Nephron progenitor cell (in vitro differentiated cells): ENCODE results near the gene MORC1.
"Not testable (repeated sequence)": the region's sequence is repeated elsewhere in the genome, so short reads cannot be mapped to it uniquely, and the experiment has no call there.

Experiments used
- DNase-seq: peaks from one replicate; pipeline ENCODE4 v3.0.0; 2021
- H3K27ac Mint-ChIP-seq: 2 replicates; pipeline ENCODE4 v1.8.0; 2021; ENCODE audit warnings: mild to moderate bottlenecking, moderate library complexity, mixed read lengths
- H3K27me3 Mint-ChIP-seq: 2 replicates; pipeline ENCODE4 v1.8.0; 2021; ENCODE audit warnings: mild to moderate bottlenecking, low read depth, mixed read lengths; ENCODE audit not compliant: poor library complexity
- H3K36me3 Mint-ChIP-seq: 2 replicates; pipeline ENCODE4 v1.8.0; 2021; ENCODE audit warnings: low read depth, mixed read lengths
- H3K4me1 Mint-ChIP-seq: 2 replicates; pipeline ENCODE4 v1.8.0; 2021; ENCODE audit warnings: mixed read lengths
- H3K4me3 Mint-ChIP-seq: 2 replicates; pipeline ENCODE4 v1.8.0; 2021; ENCODE audit warnings: mild to moderate bottlenecking, moderate library complexity, mixed read lengths
- H3K9me3 Mint-ChIP-seq: 2 replicates; pipeline ENCODE4 v1.8.0; 2021; ENCODE audit warnings: mild to moderate bottlenecking, moderate library complexity, mixed read lengths
- TF ChIP-seq, protein P1 (sequence below): fragments of 200-600 bp; sonication (generic); IDR thresholded peaks from 2 replicates; pipeline ENCODE4 v1.5.0; 2021; ENCODE audit warnings: antibody characterized with exemption

The MORC1 gene

DNA sequence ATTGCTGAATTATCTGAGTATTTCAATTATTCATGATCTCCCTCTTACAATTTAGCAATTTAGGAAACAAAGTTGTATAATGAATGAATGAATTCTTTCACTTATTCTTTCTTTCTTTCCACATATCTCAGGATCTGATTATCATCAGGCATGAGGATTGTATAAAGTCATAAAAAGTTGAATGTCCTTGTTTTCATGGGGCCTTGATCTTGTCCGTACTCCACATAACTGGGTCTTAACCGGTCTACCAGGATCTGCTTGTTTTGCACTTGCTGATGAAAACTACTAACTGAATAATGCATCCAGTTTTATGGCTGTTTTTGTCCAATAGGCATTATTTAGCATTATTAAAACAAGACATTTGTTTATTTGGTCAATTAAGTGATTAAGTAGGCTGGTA, 31.1 kb upstream of the MORC1 start:
- peaks cover 10% of the 10 kb centered on the region for H3K4me1 Mint-ChIP-seq
- H3K4me3 Mint-ChIP-seq: no peak overlapping the region
- peaks cover 5% of the 10 kb centered on the region for H3K27me3 Mint-ChIP-seq
- H3K27ac Mint-ChIP-seq: no peak overlapping the region
- H3K9me3 Mint-ChIP-seq: peaks cover 12% of the 10 kb centered on the region
- DNase-seq: no peak
- TF ChIP-seq, protein P1, sequence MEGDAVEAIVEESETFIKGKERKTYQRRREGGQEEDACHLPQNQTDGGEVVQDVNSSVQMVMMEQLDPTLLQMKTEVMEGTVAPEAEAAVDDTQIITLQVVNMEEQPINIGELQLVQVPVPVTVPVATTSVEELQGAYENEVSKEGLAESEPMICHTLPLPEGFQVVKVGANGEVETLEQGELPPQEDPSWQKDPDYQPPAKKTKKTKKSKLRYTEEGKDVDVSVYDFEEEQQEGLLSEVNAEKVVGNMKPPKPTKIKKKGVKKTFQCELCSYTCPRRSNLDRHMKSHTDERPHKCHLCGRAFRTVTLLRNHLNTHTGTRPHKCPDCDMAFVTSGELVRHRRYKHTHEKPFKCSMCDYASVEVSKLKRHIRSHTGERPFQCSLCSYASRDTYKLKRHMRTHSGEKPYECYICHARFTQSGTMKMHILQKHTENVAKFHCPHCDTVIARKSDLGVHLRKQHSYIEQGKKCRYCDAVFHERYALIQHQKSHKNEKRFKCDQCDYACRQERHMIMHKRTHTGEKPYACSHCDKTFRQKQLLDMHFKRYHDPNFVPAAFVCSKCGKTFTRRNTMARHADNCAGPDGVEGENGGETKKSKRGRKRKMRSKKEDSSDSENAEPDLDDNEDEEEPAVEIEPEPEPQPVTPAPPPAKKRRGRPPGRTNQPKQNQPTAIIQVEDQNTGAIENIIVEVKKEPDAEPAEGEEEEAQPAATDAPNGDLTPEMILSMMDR: no peak
- H3K36me3 Mint-ChIP-seq: peaks cover 5% of the 10 kb centered on the region

DNA sequence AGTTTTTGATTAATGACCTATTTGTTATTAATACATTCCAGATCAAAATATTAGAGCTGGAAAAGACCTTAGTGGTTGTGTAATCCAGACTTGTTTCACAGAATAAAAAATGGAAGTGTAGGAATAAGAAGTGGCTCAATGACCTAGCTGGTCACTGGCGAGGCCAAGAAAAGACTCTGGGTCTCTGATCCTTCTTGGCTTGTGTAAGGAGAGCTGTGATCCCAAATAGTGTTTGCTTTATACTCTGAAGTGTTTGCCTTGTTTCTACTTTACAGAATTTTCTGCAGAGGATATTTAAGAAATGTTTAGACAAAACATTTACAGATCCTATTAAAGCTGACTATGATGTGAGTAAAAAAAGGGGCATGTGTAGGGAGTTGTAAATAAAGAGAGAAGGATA, 25.7 kb upstream of the MORC1 start:
- Mint-ChIP-seq H3K4me1 (peaks cover 41% of the 10 kb centered on the region), H3K4me3 (no peak overlapping the region)
- TF ChIP-seq, protein P1: no peak

DNA sequence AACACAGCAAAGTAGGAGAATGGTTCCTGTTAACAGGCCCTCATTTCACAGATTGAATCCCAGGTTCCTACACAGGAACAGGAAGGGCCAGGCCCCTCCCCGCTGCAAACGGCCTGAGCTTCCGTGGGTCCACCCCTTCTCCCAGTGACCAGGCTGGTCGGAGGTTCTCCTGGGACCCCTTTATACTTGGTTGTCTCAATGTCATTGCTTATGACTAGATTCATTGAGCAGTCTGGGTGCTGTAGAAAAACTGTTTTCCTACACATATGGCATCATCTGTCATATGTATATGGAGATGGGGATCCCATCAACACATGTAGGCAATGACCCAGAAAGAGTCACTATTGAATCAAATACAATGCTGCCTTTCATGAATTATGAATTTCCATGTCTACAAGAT, 22.4 kb upstream of the MORC1 start:
- TF ChIP-seq, protein P1: no peak
- Mint-ChIP-seq H3K9me3 (peaks cover 5% of the 10 kb centered on the region), H3K4me1 (peaks cover 59% of the 10 kb centered on the region), H3K27ac (no peak overlapping the region), H3K36me3 (peaks cover 4% of the 10 kb centered on the region), H3K27me3 (peaks cover 4% of the 10 kb centered on the region), H3K4me3 (no peak overlapping the region)
- DNase-seq: no peak

More for the DNA sequence above, 25.7 kb upstream of the MORC1 start:
- peaks cover 9% of the 10 kb centered on the region for H3K9me3 Mint-ChIP-seq
- H3K27me3 Mint-ChIP-seq: peaks cover 4% of the 10 kb centered on the region
- H3K27ac Mint-ChIP-seq: no peak overlapping the region
- no peak for DNase-seq
- H3K36me3 Mint-ChIP-seq: peaks cover 10% of the 10 kb centered on the region

DNA sequence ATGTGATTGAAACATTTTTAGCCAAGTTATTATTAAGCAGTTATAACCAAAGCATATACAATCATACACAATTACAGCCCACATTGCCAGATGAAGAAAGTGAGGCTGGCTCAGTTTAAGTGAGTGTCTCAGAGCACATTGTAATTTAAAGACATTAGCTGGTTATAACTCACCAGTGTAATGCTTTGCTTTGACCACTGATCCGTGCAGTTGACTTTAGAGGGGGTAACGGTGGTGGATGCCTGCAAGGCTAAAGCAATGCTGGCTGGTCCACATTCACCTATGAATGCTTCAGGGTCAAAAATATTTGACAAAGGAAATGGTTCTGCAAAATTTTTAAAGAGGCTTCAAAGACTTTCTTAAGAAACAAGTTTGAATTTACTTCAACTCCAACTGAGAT, 19.8 kb upstream of the MORC1 start:
- Mint-ChIP-seq H3K27me3 (no peaks in the 10 kb centered on the region), H3K9me3 (peaks cover 5% of the 10 kb centered on the region), H3K4me1 (peaks cover 54% of the 10 kb centered on the region), H3K27ac (peak overlapping the region; percentile 57), H3K36me3 (peaks cover 4% of the 10 kb centered on the region), H3K4me3 (no peak overlapping the region)
- peak; percentile 53 for DNase-seq
- TF ChIP-seq, protein P1: no peak

DNA sequence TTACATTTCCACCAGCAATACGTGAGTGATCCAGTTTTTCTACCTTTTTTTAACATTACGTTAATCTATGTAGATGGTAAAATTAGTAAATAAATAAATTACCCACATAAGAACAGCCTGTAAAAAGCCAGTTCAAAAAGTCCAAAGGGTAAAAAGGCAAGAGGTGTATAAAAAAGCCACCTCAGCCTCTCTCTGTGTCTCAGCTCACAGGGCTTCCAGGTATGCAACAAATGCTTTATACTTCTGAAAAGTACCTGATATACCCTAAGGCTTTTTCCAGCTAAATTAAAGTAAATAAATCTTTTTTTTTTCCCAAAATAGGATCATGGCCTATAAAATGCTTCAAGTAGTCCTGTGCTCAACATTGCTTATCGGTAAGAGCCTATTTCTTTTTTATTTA, 18.6 kb upstream of the MORC1 start, which contains the start of gene C3orf85:
Gene C3orf85 (plus strand): TSS at position 197 of the 400 bp plus-strand sequence. CDS start 129 bp downstream, at position 326.
- no peak for DNase-seq
- TF ChIP-seq, protein P1: no peak
- Mint-ChIP-seq H3K4me1 (peaks cover 65% of the 10 kb centered on the region), H3K4me3 (no peak within 1 kb of the TSS), H3K27me3 (peaks cover 3% of the 10 kb centered on the region), H3K36me3 (peaks cover 4% of the 10 kb centered on the region), H3K27ac (peak within 1 kb of the TSS; percentile 70), H3K9me3 (peaks cover 4% of the 10 kb centered on the region)

DNA sequence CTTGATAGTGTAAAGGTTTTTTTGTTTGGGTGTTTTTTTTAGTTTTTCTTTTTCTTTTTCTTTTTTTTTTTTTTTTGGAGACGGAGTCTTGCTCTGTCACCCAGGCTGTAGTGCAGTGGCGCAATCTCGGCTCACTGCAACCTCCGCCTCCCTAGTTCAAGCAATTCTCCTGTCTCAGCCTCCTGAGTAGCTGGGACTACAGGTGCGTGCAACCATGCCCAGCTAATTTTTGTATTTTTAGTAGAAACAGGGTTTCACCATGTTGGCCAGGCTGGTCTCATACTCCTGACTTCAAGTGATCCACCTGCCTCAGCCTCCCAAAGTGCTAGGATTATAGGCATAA, 15.5 kb upstream of the MORC1 start:
- not testable (repeated sequence) for H3K36me3 Mint-ChIP-seq, DNase-seq, H3K4me3 Mint-ChIP-seq, H3K27ac Mint-ChIP-seq, H3K27me3 Mint-ChIP-seq
- Mint-ChIP-seq H3K9me3 (peaks cover 19% of the 10 kb centered on the region), H3K4me1 (peaks cover 54% of the 10 kb centered on the region)
